Measurements from ENCODE around the gene TLCD1.
"Not testable (repeated sequence)": the region's sequence is repeated elsewhere in the genome, so short reads cannot be mapped to it uniquely, and the experiment has no call there.

The TLCD1 gene

DNA sequence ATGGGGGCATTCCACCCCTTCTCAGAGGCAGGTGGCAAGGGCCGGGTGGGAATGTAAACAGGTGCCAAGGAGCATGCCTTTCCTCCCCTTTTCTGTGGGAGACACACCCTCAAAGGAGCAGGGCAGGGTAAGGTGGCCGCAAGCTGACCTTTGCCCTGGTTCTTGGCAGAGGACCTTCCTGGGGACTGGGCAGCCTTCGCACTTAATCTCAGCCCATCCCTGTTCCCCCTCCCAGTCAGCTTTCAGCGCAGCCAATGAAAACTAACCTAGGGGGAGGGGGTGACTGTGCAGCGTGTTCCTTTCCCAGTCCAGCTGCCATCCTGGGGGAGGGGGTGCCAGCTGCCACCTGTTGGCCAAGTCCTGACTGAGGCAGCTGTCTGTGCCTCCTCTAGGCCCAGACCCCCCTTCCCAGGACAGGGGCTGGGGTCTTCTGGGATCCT is 20.6 kb upstream of the TLCD1 start:
- DNase-seq = no peak

- DNase-seq = no peak
These were observed 19.9 kb upstream of the TLCD1 start for GRCh38 chr17:28745786-28746411.

DNA sequence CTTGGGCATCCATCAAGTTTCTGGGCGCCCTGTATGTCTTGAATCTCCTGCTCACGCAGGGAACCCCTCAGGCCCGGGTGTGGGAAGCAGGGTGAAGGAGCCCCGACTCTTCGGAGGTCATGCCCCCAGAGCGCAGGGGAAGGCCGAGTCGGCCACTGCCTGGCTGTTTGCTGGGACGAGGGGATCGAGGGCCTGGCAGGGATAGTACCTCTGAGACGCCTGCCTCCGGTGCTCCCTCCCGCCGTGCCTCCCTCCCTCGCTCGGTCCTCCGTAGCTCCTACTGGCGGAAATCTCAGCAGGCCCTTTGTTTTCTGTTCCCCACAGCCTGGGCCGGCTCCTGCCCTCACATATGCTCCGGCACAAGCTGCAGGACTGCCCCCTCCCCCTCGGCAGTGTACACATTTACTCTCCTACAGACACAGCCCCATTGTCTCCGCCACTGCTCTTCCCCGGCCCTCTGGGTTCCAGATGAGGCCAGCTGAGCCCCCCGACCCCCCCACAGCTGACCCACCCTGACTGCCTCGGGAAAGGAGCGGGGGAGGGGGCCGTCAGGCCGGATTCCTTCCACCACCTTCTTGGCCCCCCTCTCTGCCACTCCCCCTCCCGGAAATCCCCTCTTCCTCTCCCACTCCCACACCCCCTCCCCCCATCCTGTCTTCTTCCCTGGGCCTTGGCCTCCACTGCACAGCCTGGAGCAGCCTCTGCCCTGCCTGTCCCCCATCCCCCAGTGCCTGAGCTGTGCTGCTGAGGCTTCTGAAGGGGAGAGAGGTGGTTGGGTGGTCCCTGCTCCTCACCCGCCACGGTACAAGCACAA is 19.1 kb upstream of the TLCD1 start:
- no peak for DNase-seq

GRCh38 chr17:28744104-28744971 is 18.3 kb upstream of the TLCD1 start:
- peak in 1 of 2 donors; percentile 69 for DNase-seq

DNA sequence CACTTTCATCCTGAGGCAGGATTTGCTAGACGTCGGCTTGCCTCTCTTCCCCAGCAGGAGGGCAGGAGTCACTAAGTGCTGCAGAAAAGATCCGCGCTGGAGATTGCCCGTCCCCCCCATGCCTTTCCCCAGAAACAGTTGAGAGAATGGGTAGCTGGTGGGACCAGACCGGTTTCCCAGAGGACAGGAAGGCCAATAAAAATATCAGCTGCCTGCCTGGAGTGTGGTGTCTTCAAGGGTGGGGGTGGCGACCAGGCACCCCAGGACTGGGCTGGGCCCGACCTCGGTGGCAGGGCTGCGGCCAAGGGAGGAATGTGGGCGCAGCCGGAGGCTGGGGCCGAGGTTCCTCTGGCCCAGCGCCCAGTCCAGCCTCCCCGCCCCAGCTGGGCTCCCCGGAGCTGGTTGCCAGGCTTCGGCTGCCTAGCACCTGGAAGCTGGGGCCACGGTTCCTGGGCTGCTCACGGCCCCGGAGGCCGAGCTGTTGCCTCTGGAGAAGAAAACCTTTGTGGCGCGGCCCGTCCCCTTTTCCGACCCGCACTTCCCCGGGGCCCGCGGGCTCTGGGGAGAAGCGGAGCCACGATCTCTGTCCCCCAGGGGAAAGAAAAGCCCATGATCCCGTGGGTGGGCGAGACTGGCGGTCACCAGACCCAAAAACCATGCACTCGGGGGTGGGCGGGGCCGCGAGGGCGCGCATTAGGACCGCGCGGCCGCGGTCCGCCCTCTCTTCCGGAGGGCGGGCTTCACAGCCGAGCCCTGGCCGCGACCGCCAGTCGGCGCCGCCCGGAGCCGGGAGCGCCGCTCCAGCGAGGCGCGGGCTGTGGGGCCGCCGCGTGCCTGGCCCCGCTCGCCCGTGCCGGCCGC is 17.4 kb upstream of the TLCD1 start, which contains the start of gene TRAF4:
TSS of gene TRAF4 (plus strand) at position 769 of the 861 bp plus-strand sequence. CDS start 102 bp downstream, outside the sequence.
- peak; percentile 56 to 66 for DNase-seq

- DNase-seq = peak; percentile 15 to 80
These were observed 15.6 kb upstream of the TLCD1 start for GRCh38 chr17:28741358-28742349.

DNA sequence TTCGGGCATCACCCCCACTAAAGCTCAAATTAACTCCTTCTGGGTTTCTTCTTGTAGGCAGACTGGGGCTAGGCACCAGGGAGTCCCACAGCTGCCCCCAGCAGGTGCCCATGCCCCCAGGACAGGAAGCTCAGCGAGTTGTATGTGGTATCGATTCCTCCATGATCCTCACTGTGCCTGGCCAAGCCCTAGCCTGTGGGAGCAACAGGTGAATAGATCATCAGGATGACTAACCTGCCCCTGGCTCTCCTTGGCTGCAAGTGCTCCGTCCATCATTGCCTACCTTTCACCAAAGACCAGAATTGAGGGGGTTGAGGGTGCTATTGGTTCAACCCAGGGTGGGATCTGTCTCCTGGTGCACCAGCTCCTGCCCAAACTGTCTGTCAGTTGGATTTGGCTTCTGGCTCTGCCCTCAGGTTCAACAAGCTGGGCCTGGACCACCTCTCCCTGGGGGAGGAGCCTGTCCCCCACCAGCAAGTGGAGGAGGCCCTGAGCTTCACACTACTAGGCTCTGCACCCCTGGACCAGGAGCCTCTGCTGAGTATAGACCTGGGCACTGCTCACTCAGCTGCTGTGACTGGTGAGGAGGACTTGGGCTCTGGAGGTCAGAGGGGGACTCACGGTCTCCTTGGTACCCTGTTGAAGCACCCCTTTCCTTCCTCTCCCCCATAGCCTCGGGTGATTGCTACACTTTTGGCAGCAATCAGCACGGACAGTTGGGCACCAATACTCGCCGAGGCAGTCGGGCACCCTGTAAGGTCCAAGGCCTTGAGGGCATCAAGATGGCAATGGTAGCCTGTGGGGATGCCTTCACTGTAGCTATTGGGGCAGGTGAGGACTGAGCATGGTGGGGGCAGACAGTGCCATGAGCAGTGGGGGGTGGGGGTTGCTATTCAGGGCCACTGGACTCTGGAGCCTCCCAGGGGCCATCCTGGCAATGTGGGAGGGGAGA is 14.6 kb upstream of the TLCD1 start:
- DNase-seq = no peak

GRCh38 chr17:28738680-28739384 is 12.8 kb upstream of the TLCD1 start:
- no peak for DNase-seq

DNA sequence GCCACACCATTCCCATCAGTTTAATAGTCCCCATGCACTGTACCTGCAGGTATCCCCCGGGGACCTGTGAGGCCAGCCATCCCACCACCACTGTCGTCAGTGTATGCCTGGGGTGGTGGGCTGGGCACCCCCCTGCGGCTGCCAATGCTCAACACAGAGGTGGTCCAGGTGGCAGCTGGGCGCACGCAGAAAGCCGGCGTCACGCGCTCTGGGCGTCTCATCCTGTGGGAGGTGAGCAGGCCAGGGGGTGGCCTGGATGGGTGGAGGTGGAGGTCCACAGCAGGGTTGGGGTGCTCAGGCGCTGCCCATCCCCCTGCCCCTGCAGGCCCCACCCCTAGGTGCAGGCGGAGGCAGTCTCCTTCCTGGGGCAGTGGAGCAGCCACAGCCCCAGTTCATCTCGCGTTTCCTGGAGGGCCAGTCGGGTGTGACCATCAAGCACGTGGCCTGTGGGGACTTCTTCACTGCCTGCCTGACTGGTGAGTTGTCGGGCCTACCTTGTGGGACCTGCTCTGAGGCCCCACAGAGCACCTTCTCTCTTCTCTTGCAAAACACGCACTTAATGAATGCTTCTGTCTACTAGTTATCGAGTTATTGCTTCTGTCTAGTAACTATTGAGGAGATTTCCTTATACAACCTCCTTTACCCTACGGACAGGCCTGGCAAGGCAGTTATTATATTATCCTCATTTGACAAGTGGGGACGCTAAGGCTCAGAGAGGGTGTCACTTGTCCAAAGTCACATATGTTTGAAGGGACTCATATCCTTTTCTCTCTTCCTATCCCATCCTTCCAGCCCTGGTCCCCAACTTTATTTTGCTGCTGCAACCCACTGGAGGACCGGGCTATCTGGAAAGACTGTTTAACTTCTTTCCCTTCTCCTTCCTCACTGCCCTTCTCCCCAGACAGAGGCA is 12.0 kb upstream of the TLCD1 start:
- DNase-seq = no peak

GRCh38 chr17:28737316-28737715 is 11.3 kb upstream of the TLCD1 start:
- no peak for DNase-seq

DNA sequence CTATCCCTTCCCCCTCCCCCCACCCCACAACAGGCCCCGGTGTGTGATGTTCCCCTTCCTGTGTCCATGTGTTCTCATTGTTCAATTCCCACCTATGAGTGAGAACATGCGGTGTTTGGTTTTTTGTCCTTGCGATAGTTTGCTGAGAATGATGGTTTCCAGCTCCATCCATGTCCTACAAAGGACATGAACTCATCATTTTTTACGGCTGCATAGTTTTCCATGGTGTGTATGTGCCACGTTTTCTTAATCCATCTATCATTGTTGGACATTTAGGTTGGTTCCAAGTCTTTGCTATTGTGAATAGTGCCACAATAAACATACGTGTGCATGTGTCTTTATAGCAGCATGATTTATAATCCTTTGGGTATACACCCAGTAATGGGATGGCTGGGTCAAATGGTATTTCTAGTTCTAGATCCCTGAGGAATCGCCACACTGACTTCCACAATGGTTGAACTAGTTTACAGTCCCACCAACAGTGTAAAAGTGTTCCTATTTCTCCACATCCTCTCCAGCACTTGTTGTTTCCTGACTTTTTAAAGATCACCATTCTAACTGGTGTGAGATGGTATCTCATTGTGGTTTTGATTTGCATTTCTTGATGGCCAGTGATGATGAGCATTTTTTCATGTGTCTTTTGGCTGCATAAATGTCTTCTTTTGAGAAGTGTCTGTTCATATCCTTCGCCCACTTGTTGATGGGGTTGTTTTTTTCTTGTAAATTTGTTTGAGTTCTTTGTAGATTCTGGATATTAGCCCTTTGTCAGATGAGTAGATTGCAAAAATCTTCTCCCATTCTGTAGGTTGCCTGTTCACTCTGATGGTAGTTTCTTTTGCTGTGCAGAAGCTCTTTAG is 10.1 kb upstream of the TLCD1 start:
- DNase-seq = not testable (repeated sequence)

- no peak for DNase-seq
These were observed 9.2 kb upstream of the TLCD1 start for GRCh38 chr17:28735242-28735722.

DNA sequence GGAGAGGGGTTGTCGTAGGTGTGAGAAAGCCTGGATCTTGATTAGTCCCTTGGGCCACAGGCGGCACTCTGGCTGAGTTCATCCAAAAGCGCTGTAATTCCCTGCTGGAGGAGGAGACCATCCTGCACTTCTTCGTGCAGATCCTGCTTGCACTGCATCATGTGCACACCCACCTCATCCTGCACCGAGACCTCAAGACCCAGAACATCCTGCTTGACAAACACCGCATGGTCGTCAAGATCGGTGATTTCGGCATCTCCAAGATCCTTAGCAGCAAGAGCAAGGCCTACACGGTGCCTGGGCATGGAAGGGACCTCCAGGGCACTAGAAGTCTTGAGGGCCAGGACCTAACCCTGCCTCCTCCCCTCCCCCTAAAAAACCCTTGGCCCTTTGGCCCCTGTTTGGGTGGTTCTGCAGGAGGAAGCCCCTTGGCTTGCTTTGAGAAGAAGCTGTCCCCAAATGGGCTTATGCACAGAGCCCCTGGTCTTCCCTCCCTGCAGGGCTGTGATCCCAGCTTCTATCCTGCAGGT is 8.7 kb upstream of the TLCD1 start:
- DNase-seq = no peak

GRCh38 chr17:28733346-28733745 is 7.3 kb upstream of the TLCD1 start:
- no peak for DNase-seq

DNA sequence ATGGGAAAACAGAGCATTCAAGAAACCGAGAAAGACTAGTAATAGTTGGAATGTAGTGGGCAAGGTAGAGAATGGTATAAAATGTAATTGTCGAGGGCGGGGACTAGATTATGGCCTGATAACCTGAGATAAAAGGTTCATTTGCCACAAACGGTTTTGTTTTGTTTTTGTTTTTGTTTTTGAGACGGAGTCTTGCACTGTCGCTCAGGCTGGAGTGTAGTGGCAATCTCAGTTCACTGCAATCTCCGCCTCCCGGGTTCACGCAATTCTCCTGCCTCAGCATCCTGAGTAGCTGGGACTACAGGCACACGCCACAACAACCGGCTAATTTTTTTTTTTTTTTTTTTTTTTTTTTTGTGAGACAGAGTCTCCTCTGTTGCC is 3.9 kb upstream of the TLCD1 start:
- DNase-seq = no peak

DNA sequence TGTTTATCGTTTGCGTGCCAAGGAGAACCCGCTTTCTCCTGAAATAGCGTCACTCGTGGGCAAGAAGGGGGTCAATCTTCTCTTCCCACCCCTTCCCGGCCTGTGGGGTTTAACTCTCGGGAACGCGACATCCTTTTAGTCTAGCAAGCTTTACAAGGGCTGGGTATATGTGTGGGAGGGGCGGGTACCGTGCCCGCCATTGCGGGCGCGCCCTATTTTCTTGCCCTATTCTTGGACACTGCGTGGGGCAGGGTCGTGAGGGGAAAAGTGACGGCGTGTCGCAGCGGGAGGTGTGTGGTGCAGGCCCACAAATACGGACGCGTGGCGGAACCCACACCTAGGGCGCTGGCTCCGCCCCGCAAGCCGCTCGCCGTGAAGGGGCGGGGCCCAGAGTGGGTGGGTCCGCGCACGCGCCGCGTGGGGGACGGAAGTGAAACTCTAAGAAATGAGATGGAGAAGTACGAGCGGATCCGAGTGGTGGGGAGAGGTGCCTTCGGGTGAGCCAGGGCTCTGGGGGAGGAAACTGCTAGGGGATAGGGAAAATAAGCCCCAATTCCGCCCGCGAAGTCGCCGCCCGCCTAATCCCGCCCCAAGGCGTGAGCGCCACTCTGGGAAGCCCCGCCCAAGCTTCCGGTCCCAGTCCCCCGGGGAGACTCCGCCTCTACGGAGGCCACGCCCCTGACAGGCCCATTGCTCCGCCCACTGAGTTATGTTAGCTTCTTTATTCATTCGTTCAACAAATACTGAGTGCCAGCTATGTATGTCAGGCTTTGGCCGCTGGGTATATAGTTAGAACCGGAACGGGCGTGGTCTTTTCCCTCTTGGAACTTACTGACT is 2.5 kb upstream of the TLCD1 start, which contains the start of gene NEK8:
TSS of gene NEK8 (plus strand) at position 425 of the 837 bp plus-strand sequence. CDS start at position 451, 26 bp downstream.
- peak; percentile 93 to 94 for DNase-seq

Measured in bone marrow (tissue), 2 donors.